ENCODE measurements around the gene FBXO28.

- TF ChIP-seq CTCF (IDR thresholded peaks at IDR 0.05), result no peak
- TF ChIP-seq POLR2AphosphoS5 (IDR thresholded peaks at IDR 0.05; ENCODE audit: low read depth, low read length), result no peak
- TF ChIP-seq, protein P1, sequence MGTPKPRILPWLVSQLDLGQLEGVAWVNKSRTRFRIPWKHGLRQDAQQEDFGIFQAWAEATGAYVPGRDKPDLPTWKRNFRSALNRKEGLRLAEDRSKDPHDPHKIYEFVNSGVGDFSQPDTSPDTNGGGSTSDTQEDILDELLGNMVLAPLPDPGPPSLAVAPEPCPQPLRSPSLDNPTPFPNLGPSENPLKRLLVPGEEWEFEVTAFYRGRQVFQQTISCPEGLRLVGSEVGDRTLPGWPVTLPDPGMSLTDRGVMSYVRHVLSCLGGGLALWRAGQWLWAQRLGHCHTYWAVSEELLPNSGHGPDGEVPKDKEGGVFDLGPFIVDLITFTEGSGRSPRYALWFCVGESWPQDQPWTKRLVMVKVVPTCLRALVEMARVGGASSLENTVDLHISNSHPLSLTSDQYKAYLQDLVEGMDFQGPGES (IDR thresholded peaks at IDR 0.05; ENCODE audit: low read depth, low read length), result no peak
- no peak for TF ChIP-seq EP300 (IDR thresholded peaks at IDR 0.05; ENCODE audit: borderline replicate concordance in 1 of 2, low read depth in 1 of 2, low read length in 1 of 2)
- no peak for TF ChIP-seq RAD21 (IDR thresholded peaks at IDR 0.05; ENCODE audit: low read length)
- TF ChIP-seq, protein P2, sequence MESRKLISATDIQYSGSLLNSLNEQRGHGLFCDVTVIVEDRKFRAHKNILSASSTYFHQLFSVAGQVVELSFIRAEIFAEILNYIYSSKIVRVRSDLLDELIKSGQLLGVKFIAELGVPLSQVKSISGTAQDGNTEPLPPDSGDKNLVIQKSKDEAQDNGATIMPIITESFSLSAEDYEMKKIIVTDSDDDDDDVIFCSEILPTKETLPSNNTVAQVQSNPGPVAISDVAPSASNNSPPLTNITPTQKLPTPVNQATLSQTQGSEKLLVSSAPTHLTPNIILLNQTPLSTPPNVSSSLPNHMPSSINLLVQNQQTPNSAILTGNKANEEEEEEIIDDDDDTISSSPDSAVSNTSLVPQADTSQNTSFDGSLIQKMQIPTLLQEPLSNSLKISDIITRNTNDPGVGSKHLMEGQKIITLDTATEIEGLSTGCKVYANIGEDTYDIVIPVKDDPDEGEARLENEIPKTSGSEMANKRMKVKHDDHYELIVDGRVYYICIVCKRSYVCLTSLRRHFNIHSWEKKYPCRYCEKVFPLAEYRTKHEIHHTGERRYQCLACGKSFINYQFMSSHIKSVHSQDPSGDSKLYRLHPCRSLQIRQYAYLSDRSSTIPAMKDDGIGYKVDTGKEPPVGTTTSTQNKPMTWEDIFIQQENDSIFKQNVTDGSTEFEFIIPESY (IDR thresholded peaks at IDR 0.05; ENCODE audit: borderline replicate concordance, low read depth), result no peak
- TF ChIP-seq USF1 (IDR thresholded peaks at IDR 0.05; ENCODE audit: borderline replicate concordance, low read depth), result no peak
Measured at GRCh38 chr1:224132901-224133300, 19.0 kb downstream of the FBXO28 start.

Data from SK-N-SH (cell line).